ENCODE results near the gene GCK.
"Not testable (repeated sequence)": the region's sequence is repeated elsewhere in the genome, so short reads cannot be mapped to it uniquely, and the experiment has no call there.

The GCK gene

DNA sequence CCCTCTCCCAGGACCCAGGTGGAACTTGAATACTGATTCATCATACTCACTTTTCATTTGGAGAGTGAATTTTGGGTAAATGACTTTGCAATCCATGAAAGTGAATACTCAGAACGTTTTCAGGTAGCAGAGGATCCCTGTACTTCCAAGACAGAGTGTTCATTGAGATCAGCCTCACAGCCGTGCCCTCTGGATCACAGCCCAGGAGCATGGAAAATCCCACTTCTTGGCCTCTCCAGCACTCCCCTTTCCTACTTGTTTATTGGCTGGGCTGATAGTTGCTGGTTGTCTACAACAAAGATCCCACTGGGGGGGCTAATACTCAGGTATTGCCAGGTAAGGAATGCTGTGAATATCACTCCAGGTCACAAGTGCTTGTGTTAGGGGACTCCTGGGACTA is 5.9 kb downstream of the GCK start:
- in situ Hi-C loops (cut with MboI; ENCODE audit: low sequenced_read_pairs), result no loop called here

DNA sequence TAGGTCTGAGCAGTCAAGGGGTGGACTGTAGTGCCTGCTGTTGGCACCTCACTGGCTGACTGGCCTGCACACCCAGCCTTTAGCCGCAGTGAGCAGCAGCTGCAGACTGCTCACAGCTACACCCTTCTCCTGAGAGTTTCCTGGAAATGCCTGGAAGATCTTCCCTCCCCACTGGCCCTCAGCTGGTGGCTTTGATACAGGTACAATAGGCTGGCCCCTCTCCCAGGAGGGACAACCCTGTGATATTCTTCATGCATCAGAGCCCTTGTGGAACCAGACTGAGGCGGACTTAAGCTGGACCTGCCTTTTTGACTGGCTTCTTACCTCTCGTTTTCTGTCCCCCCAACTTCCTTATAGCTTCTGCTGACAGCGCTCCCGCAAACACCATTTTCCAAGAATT is 6.4 kb downstream of the GCK start:
- in situ Hi-C loops (cut with MboI; ENCODE audit: low sequenced_read_pairs), result no loop called here

DNA sequence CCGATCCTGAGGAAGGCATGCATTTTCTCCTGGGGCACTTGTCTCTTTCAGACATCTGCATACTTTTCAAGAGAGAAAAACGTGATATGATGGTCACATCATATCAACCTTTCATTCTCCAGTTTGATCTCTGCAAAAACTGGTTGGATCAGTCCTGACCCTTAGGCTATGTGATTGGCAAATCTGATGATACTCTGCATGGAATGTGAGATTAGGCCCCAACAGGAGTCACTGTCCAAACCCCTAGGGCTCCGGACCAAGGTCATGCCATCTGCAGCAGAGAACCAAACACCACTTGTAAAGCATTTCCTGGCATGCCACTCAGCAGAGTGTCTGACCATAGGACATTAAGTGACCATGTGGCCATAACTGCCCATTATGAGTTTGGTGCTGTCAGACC is 8.6 kb downstream of the GCK start:
- in situ Hi-C loops (cut with MboI; ENCODE audit: low sequenced_read_pairs), result no loop called here

DNA sequence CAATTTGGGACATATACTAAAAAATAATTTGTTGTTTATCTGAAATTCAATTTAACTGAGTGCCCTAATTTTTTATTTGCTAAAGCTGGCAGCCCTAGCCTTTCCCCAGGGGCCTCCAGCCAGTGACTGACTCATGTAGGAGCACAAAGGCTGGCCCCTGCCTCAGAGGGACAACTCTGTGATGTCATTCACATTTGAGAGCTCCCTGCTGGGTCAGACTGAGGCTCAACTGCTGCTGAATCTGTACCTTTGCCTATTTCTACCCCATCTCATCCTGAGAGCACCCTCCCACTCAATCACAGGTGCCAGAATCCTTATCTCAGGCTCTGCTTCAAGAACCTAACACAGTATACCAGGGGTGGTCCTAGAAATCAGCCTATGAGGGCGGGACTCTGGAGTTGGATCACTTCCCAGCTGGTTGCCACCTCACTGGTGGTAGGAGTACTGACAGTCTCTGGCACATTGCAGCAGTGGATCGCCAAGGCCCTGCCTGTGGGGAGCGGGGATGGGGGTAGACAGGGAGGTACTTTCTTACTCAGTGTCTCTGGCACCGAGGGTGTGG is 11.6 kb downstream of the GCK start:
- in situ Hi-C loops (cut with MboI; ENCODE audit: low sequenced_read_pairs), result no loop called here

DNA sequence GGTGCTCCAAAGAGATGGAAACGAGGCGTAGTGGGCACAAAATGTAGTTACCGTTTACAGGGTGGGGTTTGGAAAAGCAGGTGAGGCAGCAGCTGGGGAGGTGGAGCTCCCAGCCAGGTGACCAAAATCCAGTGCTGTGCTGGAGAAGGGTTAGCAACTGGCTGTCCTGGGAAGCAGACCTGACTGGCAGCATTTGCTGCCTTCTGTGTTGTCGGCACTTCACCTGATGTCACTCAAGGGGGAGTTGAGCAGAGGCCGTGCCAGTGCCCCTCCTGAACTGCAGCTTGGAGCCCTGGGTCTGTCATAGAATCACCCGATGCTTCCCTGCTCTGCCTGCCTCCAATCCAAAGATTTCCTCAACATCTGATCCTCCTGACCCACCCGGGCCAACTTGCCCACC is 12.8 kb downstream of the GCK start:
- in situ Hi-C loops (cut with MboI; ENCODE audit: low sequenced_read_pairs), result no loop called here

DNA sequence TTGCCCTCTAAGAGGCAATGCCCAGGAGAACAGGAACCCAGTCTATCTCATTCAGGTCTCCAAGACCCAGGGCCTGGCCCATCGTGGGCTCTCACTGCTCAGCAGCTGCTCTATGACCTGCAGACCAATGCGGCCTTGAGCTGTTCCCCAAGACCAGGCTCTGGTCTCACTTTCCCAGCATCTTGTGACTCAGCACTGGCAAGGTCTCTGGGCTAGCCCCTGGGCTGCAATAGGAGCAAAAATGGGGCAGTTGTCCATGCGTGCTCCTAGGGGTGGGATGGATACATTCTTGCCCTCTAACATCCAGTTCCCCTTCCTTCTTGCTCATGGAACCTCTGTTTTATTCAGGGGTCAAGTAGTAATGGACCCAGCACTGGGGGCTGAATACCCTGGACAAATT is 13.5 kb downstream of the GCK start:
- in situ Hi-C loops (cut with MboI; ENCODE audit: low sequenced_read_pairs), result no loop called here

DNA sequence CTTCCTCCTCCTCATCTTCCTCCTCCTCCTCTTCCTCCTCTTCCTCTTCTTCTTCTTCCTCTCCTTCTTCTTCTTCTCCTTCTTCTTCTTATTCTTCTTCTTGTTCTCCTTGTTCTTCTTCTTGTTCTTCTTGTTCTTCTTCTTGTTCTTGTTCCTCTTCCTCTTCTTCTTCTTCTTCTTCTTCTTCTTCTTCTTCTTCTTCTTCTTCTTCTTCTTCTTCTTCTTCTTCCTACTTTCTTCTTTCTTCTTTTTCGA is 14.6 kb downstream of the GCK start:
- in situ Hi-C loops (cut with MboI; ENCODE audit: low sequenced_read_pairs), result not testable (repeated sequence)

DNA sequence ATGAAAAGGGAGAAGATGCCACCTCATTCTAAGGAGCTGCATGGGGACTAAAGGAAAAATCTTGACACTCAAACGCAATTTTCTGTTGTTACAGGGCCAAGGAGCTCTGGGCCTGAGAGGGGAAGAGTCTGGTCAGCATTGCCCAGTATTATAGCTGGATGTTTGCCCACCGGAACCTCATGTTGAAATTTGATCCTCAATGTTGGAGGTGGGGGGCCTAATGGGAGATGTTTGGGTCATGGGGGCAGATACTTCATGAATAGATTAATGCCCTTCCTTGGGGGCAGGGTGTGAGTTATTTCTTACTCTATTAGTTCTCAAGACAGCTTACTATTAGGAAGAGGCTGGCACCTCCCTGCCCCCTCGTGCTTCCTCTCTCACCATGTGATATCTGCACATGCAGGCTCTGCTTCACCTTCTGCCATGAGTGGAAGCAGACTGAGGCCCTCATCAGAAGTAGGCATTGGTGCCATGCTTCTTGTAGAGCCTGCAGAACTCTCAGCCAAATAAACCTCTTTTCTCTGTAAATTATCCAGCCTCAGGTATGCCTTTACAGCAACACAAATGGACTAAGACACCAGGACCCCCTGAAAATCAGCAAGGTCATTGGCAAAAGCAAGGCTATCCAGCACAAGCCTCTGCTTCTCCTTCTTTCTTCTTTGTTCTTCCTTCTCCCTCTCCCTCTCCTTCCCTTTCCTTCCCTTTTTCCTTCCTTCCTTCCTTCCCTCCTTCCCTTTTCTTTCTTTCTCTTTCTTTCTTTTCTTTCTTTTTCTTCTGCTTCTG is 15.1 kb downstream of the GCK start:
- in situ Hi-C loops (cut with MboI; ENCODE audit: low sequenced_read_pairs), result no loop called here

DNA sequence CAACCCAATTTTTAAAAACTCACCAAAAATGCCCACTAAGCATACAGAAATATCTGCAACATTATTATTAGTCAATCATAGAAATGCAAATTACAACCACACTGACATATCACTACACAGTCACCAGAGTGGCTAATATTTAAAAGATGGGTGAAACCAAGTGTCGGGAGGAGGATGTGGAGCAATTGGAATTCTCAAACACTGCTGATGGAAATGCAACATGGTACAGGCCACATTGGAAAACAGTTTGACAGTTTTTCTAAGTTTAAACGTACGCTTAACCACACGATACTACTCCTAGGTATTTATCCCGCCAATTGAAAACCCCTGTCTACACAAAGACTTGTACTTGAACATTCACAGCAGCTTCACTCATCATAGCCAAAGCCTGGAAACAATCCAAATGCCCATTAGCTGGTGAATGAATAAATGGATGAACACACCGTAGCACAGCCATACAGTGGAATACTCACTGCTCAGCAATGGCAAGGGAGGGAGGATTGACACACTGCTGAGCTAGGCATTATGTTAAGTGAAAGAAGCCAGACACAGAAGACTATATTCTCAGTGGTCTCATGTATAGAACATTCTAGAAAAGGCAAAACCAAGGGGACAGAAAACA is 16.3 kb downstream of the GCK start:
- in situ Hi-C loops (cut with MboI; ENCODE audit: low sequenced_read_pairs), result no loop called here

DNA sequence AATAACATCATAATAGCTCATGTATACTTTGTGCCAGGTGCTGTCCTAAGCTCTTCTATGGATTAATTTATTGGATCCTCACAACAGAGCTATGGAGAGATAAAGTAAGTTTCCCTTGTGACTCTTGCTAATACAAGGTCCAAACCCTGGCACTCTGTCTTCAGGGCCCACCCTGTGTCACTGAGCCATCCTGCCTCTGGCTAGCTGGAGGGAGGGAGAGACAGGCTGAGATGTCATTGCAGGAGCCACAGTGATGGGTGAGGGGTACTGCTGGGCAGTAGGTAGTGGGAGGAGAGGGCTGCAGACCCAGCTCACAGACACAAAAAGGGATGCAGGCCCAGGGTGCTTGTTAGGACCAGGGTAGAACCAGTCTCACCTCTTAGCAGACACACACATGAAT is 16.9 kb downstream of the GCK start:
- in situ Hi-C loops (cut with MboI; ENCODE audit: low sequenced_read_pairs), result no loop called here

DNA sequence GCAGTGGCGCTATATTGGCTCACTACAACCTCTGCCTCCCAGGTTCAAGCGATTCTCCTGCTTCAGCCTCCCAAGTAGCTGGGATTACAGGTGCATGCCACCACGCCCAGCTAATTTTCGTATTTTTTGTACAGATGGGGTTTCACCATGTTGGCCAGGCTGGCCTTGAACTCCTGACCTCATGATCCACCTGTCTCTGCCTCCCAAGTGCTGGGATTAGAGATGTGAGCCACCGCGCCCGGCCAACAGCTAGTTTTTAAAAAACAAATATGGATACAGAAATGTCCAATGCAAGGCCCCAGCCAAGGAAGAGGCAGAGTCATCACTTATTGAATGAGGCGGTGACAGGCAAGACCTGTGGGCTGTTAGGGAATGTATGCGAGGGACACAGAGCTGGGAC is 17.3 kb downstream of the GCK start:
- in situ Hi-C loops (cut with MboI; ENCODE audit: low sequenced_read_pairs), result not testable (repeated sequence)

DNA sequence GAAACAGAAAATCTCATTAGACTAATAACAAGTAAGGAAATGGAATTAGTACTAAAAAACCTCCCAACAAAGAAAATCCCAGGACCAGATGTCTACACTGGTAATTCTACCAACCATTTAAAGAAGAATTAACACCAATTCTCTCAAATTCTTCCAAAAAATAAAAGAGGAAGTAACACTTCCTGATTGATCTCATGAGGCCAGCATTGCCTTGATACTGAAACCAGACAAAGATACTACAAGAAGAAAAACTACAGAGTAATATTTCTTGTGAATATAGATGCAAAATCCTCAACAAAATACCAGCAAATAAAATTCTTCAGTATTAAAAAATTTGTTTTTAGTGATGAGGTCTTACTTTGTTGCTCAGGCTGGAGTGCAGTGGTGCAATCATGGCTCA is 21.3 kb downstream of the GCK start:
- in situ Hi-C loops (cut with MboI; ENCODE audit: low sequenced_read_pairs), result no loop called here

DNA sequence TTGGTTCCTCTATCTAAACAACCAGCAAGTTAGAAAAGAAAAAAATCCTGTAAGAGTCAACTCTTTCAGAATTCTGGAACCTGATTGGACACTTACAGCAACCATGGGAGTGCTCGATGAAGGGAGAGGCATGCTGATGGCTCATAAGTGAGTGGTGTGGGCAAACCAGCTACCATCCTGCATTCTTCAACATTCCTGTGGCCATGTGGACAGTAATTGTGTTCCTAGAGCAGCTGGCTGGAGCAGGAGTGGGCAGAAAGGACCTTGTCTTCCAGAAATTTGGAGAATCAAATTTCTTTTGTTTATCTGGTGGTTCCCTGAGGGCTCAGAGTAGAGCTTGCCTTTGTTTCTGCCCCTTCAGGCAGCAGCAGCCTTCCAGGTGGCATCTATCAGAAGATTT is 25.6 kb downstream of the GCK start:
- in situ Hi-C loops (cut with MboI; ENCODE audit: low sequenced_read_pairs), result no loop called here

DNA sequence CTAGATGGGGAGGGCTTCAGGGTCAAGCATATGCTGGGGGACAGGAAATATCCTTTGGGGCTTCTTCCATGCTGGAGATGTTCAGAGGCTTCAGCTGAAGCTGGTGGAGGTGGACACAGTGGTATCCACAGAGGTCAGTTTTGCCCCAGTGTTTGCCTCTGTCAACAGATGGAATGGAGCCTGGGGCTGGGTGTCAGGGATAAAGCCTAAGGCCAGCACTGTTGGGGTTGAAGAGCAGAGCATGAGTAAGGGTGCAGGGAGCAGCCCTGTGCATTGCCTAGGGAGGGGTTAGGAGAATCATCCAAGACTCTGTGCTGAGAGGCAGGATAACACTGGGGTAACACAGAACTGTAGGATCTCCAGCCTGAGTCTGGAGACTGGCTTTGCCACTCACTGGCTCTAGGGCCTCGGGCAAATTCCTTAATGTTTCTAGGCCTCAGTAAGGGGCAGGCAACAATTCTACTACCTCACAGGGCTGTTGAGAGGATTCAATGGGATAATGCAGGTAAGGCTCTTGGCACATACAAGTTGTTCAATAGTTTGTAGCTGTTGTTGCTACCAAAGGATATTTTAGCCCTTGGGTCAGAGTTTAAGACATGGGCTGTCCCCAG is 26.3 kb downstream of the GCK start:
- in situ Hi-C loops (cut with MboI; ENCODE audit: low sequenced_read_pairs), result no loop called here

DNA sequence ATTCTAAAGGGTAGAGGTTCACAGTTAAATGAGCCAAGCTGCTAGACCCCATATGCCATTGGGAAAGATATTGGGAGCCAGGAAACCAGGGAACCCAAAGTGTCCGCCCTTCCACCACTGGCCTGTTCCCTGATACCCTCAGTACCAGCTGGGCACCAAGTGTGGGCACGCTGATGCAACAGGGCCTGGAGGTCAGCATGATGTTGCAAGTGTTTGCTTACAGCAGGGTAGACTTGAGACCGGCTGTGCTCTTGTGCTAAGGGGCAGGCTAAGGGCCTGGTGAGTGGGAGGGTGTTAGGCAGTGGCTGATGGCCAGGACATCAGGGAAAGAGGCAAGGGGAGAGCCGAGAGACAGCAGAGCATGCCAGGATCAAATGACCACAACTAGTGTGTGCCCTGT is 27.1 kb downstream of the GCK start:
- in situ Hi-C loops (cut with MboI; ENCODE audit: low sequenced_read_pairs), result no loop called here

DNA sequence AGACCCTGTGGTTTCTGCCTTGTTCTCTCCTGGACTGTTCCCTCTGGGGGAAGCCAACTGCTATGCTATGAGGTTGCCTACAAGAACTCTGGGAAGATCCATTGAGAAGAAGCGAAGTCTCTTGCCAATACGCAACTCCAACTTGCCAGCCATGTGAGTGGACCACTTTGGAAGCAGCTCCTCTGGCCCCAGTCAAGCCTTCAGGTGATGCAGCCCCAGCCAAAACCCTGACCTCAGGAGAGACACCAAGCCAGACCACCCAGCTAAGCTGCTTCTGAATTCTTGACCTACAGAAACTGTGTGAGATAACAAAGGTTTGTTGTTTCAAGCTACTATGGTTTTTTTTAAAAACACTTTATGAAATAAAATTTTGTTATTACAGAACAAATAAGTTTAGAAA is 27.9 kb downstream of the GCK start:
- in situ Hi-C loops (cut with MboI; ENCODE audit: low sequenced_read_pairs), result no loop called here

DNA sequence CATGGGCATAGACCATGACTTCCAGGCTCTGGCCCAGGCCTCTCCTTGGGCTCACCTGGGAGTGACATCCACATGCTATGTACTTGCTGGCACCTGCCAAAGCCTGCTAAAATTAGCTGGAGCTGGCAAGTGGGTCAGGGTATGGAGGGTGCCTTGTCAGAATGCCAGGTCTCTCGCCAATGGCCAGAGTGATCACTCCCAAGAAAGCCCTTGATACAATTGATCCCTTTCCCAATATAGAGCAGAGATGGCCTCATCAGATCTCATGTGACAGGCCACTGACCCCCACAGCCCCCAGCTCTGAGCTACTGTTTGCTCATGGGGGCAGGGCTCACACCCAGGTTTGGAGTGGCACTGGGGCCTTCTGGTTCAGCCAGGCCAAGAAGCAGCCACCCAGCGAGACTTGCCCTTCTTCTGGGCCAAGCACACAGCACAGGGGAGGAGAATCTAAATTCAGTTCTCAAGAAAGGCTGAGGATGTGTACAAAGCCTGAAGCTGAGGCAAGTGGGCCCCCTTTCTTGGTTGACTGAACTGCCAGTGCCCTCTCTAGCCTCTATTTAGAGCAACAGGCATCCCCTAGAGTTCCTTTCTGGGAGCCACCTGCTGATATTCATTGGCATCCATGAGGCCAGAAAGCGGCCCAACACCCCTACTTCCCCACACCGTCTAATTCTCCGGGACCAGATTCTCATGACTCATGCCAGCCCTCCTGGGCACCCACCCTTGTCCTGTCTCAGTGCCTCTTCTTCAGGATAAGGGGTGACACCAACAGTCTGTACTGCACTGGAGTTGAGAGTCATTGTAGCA is 29.2 kb downstream of the GCK start:
- in situ Hi-C loops (cut with MboI; ENCODE audit: low sequenced_read_pairs), result no loop called here

DNA sequence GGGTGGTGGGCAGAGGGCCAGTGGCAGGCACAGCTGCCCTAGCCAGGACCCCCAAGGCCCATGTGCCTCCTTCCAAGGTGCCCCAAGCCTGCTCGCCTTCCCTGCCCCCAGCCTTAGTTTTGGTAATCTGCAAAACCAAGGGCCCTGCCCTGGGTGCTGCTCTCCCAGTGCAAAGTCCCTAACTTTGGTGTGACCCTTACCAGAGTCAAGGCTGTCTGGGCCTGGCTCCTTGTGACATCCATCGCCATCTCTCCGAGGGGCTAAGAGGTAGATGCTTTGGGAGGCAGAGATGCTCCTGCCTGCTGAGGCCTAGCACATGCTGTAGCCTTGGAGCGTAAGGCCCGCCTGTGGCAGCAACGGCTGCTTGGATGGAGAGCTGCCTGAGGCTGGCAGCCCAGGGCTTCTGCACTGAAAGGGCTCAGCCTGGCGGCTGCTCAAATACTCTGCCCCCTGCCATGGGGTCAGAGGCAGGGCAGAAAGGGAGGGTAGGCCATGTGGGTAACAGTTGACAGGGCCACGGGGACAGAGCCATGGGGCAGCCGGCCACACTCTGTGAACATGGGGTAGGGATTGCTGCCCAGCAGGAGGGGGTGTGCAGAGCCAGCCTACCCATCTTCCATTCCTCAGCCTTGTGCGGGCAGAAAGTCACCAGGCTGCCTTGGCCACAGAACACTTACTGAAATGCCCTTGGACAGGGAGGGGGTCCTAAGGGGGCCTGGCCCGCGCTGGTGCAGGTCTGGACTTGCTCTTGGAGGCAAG is 30.2 kb downstream of the GCK start:
- in situ Hi-C loops (cut with MboI; ENCODE audit: low sequenced_read_pairs), result no loop called here

DNA sequence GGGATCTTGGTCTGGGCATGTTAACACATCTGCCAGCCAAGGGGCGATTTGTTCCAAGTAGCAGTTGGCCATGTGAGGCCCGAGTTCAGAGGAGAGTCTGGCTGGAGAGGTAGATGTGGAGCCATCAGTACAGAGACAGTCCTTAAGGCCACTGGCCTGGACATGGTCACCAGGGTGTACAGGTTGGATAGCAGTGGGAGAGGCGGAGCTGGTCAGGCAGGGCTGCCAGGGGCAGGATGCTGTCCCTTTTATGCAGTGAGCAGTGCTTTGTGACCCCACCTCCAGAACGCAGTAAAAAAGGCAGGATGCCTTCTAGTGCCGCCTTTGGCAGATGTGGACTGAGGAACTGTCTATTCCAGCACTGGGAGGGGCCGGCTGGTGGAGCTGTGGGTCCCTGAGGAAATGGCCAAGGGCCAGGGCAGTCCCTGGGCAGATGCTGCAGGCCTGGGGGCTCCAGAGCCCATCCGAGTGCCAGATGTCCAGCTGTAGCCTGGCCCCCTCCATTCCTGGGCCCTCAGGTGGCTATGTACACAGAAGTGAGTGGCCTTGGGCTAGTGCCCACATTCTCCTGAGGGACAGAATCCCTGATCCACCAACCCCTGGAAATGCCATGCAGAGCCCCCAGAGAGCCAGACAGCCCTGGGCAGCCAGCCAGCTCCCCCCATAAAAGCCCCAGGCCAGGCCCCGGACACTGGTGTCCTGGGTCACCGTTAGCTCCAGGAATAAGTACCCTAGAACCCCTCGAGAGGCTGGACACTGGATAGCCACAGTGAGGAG is 31.0 kb downstream of the GCK start:
- in situ Hi-C loops (cut with MboI; ENCODE audit: low sequenced_read_pairs), result no loop called here

Measured in hTERT RPE-1 (cell line).